HG03196 (cell line): Measurements from ENCODE around the gene RHOBTB1.
A peak's percentile ranks its signal among the peaks of the same experiment; 100 is the strongest.

Experiments used
- ATAC-seq: cut with Tn5 transposase; IDR thresholded peaks from one replicate; pipeline ENCODE4 v1.9.1; 2021; ENCODE audit not compliant: unreplicated experiment

The RHOBTB1 gene

GRCh38 chr10:60823324-60823723, 120.7 kb downstream of the RHOBTB1 start:
- ATAC-seq = no peak

DNA sequence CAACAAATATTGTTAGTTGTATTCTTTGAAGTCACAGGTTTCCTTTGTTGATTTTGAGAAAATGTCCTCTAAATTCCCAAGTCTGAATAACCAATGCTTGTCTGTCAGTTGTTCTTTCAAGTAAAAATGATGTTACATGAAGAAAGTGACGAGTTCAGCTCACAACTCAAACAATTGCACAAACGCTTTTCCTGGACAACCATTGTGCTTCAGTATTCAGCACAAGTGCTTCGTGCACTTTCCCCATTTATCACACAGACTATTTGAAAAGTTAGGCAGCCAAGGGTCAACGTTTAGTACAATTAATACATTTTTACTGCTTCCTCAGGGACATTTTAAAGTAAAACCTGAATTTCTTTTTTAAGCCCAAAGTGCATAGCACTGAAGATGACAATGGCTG, 121.2 kb downstream of the RHOBTB1 start:
- no peak for ATAC-seq

DNA sequence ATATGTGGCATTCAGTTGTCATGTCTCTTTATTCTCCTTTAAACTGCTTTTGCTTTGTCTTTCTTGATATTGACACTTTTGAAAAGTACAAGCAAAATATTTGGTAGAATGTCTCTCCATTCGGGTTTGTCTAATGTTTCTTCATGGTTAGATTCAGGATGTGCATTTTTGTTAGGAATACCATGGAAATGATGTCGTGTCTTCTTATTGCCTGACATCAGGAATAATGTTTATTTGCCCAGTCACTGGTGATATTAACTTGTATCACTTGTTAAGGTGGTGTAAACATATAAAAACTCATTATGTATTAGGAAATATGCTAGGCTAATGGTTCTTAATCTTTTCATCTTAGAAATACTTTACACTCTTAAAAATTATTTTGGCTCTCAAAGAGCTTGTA, 122.3 kb downstream of the RHOBTB1 start:
- ATAC-seq = no peak

GRCh38 chr10:60820093-60820754, 123.8 kb downstream of the RHOBTB1 start:
- peak; percentile 48 for ATAC-seq
